ENCODE results near the gene FAM9B.

Gene FAM9B

DNA sequence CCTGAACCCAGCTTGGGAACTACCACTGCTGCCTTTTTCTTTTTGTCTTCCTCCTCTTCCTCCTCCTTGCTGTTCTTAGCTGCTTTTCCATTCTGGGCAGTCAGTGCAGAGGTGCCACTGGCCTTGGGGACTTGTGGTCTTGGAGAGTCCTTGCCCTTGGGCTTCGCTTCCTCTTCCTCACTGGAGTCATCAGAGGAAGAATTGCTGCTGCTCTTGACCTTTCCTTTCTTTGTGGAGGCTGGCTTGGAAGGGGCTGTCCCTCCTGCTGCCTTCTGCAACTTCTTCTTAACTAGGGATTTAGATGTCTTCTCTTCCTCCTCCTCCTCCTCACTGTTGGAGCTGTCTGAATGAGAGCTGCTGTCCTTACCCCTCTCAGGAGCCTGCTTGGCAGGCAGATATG is 53.2 kb downstream of the FAM9B start:
- DNase-seq (ENCODE audit: low read depth in 2 of 2, low spot score in 1 of 2), result no peak

All from stimulated activated CD8-positive, alpha-beta memory T cell treated with anti-CD3 and anti-CD28 coated beads, Interleukin-4, amount 100 ng/mL, for 4 hours (primary cell).